GM19043 (cell line): ENCODE results near the gene OR52E6.

Source experiments
- ATAC-seq: cut with Tn5 transposase; IDR thresholded peaks from one replicate; pipeline ENCODE4 v1.9.1; 2021; ENCODE audit warnings: low read depth; ENCODE audit not compliant: unreplicated experiment

OR52E6 gene

DNA sequence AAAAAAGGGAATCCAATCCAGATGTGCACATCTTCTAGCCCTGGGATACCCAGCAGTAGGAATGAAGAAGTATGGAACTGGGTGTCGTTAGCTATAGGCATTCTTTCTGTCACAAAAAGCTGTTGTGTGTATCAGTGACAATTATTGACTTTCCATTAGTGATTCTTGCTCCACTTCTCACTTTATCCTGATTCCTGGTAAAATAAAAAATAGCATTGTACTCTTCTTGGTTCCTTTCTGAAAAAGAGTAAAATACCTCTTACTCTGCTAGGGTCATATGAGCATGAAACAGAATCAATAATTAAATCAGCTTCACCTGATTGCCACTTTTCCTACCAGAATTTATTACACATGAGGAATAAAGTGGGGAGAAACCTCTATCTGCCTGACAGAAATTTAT is at the start of gene OR52E6:
Gene OR52E6 (minus strand): TSS at position 101 of the 400 bp plus-strand sequence. CDS start 0 bp downstream, at position 101.
- no peak for ATAC-seq

DNA sequence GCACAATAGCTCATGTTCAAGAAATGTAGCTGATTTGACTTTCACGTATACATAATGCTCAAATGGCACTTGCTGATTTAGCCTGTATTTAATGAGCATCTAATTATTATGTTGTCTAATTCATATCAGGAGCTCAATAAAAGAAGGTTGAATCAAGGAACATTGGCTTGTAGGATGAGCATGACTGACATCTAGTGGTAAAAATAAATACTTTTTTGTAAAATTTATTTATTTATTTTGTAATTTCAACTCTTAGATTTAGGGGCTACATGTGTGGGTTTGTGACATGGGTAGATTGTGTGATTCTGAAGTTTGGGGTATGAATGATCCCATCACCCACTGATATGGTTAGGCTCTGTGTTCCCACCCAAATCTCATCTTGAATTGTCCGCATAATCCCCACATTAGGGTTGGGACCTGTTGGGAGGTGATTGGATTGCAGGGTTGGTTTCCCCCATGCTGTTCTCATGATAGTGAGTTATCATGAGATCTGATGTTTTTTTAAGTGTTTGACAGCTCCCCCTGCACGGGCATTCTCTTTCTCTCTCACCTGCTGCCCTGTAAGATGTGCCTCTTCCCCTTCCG is 49.6 kb upstream of the OR52E6 start:
- ATAC-seq: no peak

DNA sequence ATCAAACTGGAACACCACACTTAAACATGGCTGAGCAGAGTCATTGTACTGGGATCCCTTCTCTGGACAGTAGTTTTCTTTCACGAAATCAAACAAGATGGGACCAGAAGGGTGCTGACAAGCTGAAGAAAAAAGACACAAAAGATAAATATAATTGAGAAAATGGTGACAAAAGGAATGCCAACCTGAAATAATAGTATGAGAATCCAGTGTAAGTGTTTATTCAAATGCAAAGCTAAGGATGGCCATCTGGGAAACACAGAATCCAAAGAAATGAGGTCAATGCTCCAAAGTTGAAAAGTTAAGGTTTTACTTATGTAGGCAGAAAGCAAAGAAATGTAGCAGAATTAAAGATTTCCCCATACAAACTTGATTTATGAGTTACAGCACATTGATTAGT is 46.0 kb upstream of the OR52E6 start:
- ATAC-seq: no peak

DNA sequence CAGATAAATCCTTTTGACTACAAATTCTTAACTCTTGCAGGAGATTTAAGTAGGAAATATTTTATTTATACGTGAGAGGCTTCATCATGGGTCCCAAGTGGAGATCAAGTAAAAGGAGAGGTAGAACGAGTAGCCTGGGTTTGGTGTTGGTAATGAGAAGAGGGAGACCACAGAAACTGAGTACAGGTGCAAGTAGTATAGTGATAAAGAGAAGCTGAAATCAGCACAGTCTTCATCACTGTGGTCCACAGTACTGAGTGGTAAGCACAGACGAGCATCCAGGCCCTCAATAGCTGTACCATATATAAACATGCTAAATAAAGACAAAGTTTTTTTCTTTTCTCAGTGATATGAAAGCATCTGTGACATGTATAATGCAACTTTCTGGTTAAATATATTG is 45.5 kb upstream of the OR52E6 start:
- no peak for ATAC-seq

DNA sequence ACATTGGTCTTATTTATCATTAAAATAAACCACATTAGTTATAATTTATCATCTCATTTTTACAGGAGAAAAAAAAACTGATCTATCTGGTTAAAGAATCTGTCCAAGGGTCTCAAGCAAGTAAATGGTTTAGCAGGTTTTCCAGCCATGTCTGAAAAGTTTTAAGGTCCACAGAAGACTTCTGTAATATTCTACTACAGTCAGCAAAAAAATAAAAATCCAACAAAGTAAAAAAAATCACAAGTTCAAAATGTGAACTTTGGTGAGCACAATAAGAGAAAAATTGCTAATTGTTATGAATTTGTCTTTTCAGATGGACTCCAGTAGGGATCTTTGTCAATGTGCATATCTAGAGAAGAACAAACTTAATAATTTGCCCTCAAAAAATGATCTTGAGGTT is 40.1 kb upstream of the OR52E6 start:
- no peak for ATAC-seq

DNA sequence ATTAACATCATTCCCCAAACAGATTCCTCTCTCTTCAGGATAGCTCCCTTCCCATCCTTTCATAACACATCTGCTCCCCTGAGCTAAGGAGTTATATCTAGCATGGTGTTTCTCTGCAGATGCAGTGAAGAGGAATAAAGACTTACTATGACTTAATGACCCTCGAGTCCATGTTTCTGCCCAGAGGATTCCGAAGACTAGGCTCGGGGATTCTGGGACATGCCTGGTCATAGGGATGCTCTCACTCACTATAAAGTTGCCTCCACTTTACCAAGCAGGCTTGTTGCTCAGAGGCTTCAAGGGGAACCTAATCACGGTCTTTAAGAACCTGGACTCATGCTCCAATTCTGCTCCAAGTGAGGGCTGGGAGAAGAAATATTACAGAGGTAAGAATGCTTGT is 38.6 kb upstream of the OR52E6 start, which contains the start of gene OR52E4:
Gene OR52E4 (plus strand): TSS at position 301 of the 400 bp plus-strand sequence. CDS start 3,664 bp downstream, outside the sequence.
- no peak for ATAC-seq

DNA sequence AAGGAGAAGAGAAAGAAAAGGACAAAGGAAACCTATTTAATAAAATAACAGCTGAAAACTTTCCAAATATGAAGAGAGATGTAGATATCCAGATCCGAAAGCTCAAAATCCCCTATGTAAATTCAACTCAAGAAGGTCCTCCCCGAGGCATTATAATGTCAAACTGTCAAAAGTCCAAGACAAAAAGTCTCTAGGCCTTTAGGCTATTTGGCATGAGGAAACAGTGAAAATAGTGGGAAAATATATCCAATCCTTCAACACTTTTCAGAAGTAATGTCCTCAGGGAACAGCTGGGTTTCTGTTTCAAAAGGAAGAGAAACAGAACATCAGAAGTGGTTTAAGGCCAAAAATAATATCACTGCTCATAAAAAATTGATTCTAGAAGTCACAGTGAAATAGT is 36.9 kb upstream of the OR52E6 start:
- ATAC-seq: no peak

DNA sequence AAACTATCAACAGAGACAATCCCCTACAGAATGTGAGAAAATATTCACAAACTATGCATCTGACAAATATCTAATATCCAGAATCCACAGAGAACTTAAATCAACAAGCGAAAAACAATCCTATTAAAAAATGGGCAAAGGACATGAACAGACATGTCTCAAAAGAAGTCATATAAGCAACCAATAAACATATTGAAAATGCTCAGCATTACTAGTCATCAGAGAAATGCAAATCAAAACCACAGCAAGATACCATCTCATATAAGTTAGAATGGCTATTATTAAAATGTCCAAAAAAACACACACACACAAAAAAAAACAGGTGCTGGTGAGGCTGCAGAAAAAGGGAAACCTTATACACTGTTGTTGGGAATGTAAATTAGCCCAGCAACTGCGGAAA is 24.1 kb upstream of the OR52E6 start:
- no peak for ATAC-seq

DNA sequence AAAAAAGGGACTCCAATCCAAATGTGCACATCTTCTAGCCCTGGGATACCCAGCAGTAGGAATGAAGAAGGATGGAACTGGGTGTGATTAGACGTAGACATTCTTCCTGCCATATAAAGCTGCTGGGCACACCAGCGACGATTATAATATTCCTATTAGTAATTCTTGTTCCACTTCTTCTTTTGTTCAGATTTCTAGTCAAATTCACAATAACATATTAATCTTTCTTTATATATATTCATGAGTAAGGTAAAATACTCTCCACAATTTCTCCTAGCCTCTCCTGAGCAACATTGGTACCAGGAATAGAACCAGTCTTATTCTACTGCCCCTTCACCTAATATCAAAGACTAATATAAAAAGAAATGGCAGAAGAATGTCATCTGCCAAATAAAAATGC is 15.9 kb upstream of the OR52E6 start, which contains the start of gene OR52E8:
Gene OR52E8 (minus strand): TSS at position 101 of the 400 bp plus-strand sequence. CDS start 0 bp downstream, at position 101.
- ATAC-seq: no peak

DNA sequence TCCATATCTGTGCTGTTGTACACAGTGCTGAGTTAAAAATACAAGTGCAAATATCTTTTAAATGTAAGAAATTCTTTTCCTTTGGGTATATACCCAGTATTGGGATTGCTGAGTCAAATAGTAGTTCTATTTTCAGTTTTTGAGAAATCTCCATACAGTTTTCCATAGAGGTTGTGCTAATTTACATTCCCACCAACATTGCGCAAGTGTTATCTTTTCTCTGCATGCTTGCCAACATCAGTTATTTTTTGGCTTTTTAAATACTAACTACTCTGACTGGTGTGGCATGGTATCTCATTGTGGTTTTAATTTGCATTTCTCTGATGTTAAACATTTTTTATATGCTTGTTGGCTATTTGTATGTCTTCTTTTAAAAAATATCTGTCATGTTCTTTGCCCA is 9.3 kb upstream of the OR52E6 start:
- no peak for ATAC-seq

DNA sequence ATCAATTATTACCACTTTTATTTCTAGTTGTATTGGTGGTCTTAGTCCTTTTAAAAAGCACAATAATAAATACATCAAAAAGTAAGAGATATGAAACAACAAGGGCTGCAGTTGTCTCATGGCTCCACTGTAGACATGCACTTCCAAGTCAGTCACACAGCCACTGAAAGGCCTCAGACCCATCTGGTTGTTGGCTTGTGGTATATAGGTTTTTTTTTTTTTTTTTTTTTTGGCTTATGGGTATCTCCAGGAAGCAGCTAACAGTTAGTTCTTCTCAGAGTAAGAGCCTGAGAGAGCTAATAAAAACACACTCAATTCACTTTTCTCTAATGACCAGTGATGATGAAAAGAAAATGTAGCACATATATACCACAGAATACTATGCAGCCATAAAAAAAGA is 6.0 kb upstream of the OR52E6 start:
- no peak for ATAC-seq

DNA sequence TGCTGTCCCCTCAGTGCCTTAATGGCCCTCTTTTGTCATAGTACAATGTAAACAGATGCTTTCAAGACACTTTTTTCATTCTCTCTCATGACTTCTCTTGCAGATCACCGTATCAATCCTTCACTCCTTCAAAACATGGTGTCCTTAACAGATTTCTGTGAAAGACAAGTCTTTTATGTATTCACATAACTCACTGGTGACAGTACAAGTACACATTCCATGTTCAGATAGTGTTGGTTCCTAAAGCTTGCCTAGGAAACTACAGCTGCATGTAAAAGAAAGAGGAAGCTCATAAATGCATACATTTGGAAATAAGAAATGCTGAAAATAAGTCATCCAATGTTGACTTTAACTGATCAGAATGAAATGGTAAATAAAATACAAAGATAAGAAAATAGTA is 5.0 kb upstream of the OR52E6 start:
- no peak for ATAC-seq

DNA sequence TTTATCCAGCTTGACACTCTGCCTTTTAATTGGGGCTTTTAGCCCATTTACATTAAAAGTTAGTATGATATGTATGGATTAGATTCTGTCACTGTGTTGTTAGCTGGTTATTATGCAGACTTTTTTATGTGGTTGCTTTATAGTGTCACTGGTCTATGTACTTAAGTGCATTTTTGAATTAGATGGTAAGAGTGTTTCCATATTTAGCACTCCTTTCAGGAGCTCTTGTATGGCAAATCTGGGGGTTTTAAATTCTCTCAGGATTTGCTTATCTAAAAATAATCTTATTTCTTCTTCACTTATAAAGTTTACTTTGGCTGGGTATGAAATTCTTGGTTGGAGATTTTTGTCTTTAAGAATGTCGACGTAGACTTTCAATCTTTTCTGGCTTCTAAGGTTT is 4.0 kb downstream of the OR52E6 start:
- ATAC-seq: no peak

DNA sequence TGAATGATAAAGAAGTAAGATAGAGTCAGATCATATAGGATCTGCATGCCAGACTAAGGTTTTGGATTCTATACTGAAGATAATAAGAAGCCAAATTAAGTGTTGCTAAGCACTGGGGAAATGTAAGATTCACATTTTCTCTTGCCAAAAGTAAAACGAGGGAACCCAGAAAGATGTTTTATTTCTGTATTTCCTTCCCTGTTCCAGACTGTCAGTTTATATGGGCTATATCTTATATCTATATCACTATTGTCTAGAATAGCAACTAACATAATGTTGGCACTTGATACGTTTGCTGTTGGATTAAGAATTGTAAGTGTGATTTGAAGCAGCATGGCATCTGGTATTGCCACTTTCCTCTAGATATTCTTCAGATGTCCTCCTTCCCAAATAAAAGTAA is 8.3 kb downstream of the OR52E6 start:
- no peak for ATAC-seq

DNA sequence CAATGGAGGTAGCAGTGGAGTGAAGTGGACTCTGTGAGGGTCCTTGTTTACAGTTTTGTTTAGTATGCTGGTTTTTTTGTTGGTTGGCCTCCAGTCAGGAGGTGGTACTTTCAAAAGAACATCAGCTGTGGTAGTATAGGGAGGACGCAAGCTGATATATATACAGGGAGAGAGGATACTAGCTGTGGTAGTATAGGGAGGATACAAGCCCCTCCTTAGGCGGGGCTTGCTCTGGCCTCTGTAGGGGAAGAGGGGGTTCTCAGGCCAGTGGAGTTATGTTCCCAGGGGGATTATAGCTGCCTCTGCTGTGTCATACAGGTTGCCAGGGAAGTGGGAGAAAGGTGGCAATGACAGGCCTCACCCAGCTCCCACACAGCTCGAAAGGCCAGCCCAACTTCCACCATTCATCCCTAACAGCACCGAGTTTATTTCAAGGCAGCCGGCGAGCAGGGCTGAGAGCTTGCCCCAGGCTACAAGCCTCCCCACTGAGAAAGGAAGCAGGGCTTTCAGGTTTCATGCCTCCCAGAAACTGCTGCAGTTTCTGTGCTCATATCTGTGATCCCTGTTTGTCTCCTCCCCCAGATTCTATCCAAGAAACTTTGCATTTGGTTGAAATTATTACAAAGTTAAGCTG is 10.4 kb downstream of the OR52E6 start:
- no peak for ATAC-seq

DNA sequence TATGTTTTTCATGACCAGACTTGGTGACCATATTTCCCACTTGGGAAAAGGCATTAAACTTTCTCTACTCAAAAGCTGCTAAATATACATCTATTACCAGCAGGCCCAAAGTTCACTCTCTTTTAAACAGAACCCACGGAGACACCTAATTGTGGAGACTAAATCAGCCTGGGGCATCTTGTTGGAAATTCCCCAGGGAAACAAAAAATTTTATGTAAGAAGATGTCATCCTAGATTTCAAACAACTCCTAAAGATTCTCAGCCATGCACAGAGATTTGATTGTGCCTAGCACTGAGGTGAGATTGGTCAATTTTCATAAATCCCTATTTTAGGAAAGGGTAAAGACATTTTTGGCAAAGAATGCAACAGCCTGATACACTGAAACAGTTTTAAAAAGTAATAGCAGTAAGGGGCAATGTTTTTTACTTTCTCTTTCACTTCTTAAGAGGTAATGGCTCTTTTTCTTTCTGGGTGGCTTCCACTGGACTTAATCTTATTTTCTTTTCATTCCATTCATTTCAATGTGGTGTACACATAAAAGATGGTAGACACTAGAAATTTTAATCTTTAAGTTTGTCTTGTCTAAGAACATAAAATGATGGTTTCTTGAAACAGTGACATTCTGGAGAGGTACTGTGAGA is 23.3 kb downstream of the OR52E6 start:
- peak; percentile 64 for ATAC-seq

DNA sequence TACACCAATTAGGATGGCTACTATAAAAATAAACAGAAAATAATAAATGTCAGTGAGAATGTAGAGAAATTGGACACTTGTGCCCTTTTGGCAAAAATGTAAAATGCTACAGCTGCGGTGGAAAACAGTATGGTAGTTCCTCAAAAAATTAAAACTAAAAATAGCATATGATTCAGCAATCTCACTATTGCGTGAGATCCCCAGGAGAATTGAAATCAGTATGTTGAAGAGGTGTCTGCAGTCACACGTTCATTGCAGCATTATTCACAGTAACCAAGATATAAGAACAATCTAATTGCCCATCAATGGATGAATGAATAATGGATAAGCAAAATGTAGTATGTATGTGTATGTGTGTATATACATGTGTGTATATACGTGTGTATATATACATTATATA is 26.2 kb downstream of the OR52E6 start:
- ATAC-seq: no peak

DNA sequence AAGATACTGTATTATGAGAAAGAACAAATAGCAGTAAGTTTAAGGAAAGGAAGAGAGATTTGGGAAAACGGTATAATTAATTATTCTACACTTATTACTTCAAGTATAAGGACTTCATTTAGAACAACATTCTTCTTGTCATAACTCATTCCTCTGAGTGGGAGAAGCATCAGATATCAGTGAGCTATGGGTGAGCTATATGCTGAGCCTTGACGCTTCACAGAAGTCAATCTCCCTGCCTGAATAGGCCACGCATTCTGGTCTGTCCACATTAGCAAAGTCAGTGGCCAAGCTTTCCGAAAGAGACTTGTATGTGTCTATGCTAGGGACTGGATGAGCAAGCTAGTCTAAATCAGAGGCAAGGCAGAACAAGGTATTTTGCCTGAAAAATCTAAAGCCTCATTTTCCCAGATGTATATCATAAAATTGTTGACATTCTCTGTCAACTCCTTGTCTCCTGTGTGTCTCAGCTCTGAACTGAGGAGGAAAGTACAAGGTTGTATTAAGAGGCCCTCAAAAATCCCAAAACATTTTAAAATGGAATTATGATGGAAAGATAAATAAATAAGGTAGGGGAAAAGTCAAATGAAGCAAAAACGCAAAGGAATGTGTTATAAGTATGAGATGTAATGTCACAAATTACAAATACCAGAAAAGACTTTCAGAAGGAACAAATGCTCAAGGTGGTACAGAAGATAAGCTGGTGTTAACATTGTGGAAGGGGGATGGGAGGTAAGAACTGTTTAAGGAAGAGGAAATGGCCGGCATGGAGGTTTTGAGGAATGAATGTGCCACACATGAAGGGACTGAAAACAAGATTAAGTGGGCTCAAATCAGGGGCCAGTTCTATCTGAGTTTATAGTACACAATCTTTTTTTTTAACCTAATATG is 31.5 kb downstream of the OR52E6 start:
- ATAC-seq: no peak

DNA sequence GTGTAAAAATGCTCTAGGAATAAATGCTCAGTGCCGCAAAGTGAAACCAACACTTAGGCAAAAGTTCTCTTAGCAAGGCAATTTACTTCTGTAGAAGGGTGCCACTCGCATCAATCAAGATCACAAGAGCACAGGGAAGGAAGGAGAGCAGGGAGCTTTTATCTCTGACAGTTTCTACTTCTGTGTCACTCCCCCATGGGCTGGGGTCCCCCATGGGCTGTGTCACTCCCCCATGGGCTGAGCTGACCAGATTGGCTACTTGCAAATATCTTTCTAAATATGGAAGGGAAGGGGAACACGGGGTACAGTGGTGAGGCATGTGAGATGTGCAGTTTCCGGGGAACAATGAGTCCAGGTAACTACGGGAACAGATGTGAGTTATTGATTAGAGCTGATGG is 32.6 kb downstream of the OR52E6 start:
- ATAC-seq: peak; percentile 17

DNA sequence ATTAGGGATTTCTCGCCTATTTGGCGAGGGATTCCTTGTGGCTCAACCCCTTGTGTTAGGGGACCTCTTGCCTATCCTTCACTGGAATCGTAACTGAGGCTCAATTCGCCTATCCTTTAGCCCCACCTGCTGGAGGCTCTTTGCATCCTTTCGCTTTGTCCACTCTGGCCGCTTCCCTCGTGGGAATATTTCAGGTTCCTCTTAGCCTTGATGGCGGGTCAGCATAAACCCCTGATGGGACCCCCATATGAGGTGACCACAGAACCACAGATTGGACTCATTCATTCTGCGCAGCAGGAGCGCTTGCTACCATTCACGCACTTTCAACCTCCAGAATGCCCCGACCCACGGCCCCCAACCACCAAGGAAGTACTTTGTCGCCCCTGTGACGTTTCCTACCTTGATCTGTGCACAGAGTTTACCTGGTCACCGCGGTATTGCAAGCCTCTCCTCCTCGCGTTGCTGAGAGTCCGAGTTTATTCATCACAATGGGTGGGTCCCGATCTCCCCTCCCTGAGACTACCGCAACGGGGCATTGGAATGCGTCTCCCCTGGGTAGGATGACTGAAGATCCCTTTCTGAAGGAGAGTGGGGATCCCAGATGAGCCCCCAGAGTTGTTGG is 33.1 kb downstream of the OR52E6 start, which contains the start of gene OR52N2:
Gene OR52N2 (plus strand): TSS at position 425 of the 622 bp plus-strand sequence. CDS start 11,412 bp downstream, outside the sequence.
- ATAC-seq: peak; percentile 85
